GM13977 (cell line): ENCODE measurements around the gene NAP1L3.

ENCODE experiments used
- DNase-seq: peaks from one replicate; pipeline ENCODE4 v3.0.0; 2012; ENCODE audit warnings: low spot score
- in situ Hi-C: fragments of 300-500 bp; cut with MboI; formaldehyde crosslinking; loops from one replicate; pipeline ENCODE4 v1.12.0; 2022; ENCODE audit warnings: low sequenced_read_pairs, low pct_unique_long_range_greater_than_20kb, mixed read lengths, inconsistent platforms; ENCODE audit not compliant: unreplicated experiment
- TF ChIP-seq, protein P1 (sequence below): IDR thresholded peaks from 2 replicates; pipeline ENCODE4 v1.5.1; 2012; ENCODE audit warnings: mild to moderate bottlenecking, control low read depth; ENCODE audit not compliant: insufficient read depth; ENCODE audit errors: extremely low read depth, missing control alignments

The NAP1L3 gene

GRCh38 chrX:93673056-93673868 is at the start of gene NAP1L3:
NAP1L3 (minus strand) TSS chrX:93673578; CDS start chrX:93673304, 274 bp downstream.
- DNase-seq, result peak; percentile 51
- TF ChIP-seq, protein P1, sequence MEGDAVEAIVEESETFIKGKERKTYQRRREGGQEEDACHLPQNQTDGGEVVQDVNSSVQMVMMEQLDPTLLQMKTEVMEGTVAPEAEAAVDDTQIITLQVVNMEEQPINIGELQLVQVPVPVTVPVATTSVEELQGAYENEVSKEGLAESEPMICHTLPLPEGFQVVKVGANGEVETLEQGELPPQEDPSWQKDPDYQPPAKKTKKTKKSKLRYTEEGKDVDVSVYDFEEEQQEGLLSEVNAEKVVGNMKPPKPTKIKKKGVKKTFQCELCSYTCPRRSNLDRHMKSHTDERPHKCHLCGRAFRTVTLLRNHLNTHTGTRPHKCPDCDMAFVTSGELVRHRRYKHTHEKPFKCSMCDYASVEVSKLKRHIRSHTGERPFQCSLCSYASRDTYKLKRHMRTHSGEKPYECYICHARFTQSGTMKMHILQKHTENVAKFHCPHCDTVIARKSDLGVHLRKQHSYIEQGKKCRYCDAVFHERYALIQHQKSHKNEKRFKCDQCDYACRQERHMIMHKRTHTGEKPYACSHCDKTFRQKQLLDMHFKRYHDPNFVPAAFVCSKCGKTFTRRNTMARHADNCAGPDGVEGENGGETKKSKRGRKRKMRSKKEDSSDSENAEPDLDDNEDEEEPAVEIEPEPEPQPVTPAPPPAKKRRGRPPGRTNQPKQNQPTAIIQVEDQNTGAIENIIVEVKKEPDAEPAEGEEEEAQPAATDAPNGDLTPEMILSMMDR, result no peak
- in situ Hi-C loops, result no loop called here

DNA sequence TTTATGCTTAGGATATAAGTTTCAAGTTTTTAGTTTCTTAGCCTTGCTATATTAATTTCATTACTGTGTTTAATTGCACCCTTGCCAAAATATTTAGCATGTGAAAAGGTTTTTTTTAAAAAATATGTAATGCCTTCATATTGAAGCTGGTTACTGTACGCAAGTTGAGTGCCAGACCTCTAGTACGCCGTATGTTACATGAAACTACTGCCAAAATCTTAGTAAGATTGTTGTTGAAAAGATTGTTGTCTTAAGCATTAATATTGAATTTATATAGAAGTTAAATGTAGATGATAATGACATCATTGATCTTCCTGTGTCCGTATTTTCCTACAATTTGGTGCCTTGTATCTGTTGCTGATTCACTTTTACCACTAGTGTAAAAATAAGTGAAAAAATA is 37.7 kb upstream of the NAP1L3 start:
- in situ Hi-C loops, result no loop called here
- TF ChIP-seq, protein P1, result no peak
- no peak for DNase-seq

GRCh38 chrX:93703701-93704100 is 30.3 kb upstream of the NAP1L3 start:
- in situ Hi-C loops, result no loop called here
- no peak for DNase-seq
- TF ChIP-seq, protein P1, result no peak

DNA sequence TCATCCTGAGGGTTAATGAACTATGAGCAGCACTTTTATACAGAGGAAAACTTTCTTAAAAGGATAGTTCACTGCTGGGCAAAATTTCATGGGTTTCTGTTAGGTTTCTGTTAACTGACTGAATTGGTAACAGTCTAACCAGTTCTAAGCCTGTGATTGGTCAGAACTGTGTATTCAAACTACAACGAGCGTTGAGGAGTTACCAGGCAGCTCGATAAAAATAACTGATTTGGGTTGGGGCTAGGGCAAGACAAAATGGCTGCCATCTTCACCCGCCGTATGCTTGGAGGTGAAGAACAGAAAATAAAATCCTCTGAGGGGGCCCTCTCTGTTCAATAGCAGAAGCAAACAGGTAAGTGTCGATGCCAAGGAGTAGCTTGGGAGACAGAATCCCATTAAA is 22.6 kb upstream of the NAP1L3 start:
- no peak for DNase-seq
- TF ChIP-seq, protein P1, result no peak
- in situ Hi-C loops, result no loop called here

GRCh38 chrX:93673869-93674271 is 492 bp upstream of the NAP1L3 start, which contains the start of gene FAM133A:
FAM133A (plus strand) TSS chrX:93674206; CDS start chrX:93709420, 35,214 bp downstream.
- TF ChIP-seq, protein P1, result no peak
- no peak for DNase-seq
- in situ Hi-C loops, result no loop called here

DNA sequence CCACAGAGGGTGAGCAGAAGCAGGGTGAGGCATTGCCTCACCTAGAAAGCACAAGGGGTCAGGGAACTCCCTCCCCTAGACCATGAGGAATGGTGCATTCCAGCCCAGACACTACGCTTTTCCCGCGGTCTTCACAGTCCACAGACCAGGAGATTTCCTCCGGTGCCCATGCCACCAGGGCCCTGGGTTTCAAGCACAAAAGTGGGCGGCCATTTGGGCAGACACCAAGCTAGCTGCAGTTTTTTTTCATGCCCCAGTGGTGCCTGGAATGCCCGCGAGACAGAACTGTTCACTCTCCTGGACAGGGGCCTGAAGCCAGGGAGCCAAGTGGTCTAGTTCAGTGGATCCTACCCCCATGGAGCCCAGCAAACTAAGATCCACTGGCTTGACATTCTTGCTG is 12.8 kb downstream of the NAP1L3 start:
- in situ Hi-C loops, result no loop called here
- TF ChIP-seq, protein P1, result no peak
- DNase-seq, result no peak
